Ovary (tissue), 9 donors: Measurements from ENCODE around the gene ELF3. TPM values are rescaled to one million over a fixed set of nuclear protein-coding genes. Genes with fewer than 3 reads are reported as not detected.

Source experiments
- DNase-seq, 5 donors: peaks; one replicate each; pipeline ENCODE4 v3.0.0-alpha.2; 2019 to 2020
- H3K27ac ChIP-seq, 2 donors: fragments of 200-600 bp; one replicate each; pipeline versions ENCODE4 v1.5.1 to v1.8.0; 2019 to 2022
- H3K27me3 ChIP-seq: fragments of 200-600 bp; one replicate; pipeline ENCODE4 v1.8.0; 2022
- H3K36me3 ChIP-seq: fragments of 200-600 bp; sonication (generic); one replicate; pipeline ENCODE4 v1.5.1; 2019
- H3K4me1 ChIP-seq: one replicate; pipeline ENCODE4 v1.8.1; 2013; ENCODE audit warnings: mild to moderate bottlenecking, moderate library complexity; ENCODE audit not compliant: insufficient read depth
- H3K4me3 ChIP-seq: fragments of 200-600 bp; sonication (generic); one replicate; pipeline ENCODE4 v1.5.1; 2017
- H3K9me3 ChIP-seq, 2 donors: fragments of 200-600 bp in 1 of 2; sonication (generic) in 1 of 2; one replicate each; pipeline versions ENCODE4 v1.5.1 to v1.8.1; 2013 to 2019; ENCODE audit warnings: mild to moderate bottlenecking in 1 of 2, moderate library complexity in 1 of 2
- EP300 ChIP-seq: sonication (generic); formaldehyde crosslinking; IDR thresholded peaks from one replicate; pipeline ENCODE4 v1.6.1; 2017; ENCODE audit warnings: antibody characterized with exemption
- POLR2A ChIP-seq: fragments of 450-650 bp; IDR thresholded peaks from one replicate; pipeline ENCODE4 v1.6.1; 2017; ENCODE audit warnings: antibody characterized with exemption, mild to moderate bottlenecking, moderate library complexity
- WGBS, 3 donors: extraction: QIAGEN DNeasy Blood & Tissue Kit in 1 of 3; methylation state at CpG; one replicate each; pipeline versions ENCODE4 v1.1.5 to v1.1.7; 2013 to 2017; 5-methylcytosine and 5-hydroxymethylcytosine counted together
- intact Hi-C, 4 donors: fragments of 100-400 bp; cut with DNase I; formaldehyde crosslinking; loops; one replicate each; pipeline versions ENCODE4 v1.11.0 to v1.15.1; 2022 to 2023
- polyA plus RNA-seq, 2 donors: library from polyadenylated mRNA; stranded (reverse); fragments of 200-250 nt in 1 of 2; fragments of 350-450 nt in 1 of 2; fragmentation: Illumina TruSeq in 1 of 2; extraction: RNeasy Lipid Tissue Mini Kit (QIAGEN cat#74804) in 1 of 2; gene quantifications; one replicate each; pipeline ENCODE4 v1.2.3, GENCODE V29; 2013 to 2014
- total RNA-seq, 7 donors: library from RNA; depleted of rRNA in 2 of 7; stranded (reverse); fragments of >200 nt in 2 of 7; fragmentation: NEBNext Ultra II Directional in 3 of 7; extraction: Animal tissue kit (Norgen Biotek cat#: 25700) in 3 of 7; gene quantifications; one replicate each; pipeline versions ENCODE4 v1.1.0 to v1.2.4, GENCODE V29; 2016 to 2023
- TF ChIP-seq, protein P1 (sequence below), 3 donors: fragments of 450-650 bp in 2 of 3; fragments of 200-600 bp in 1 of 3; IDR thresholded peaks; one replicate each; pipeline versions ENCODE4 v1.5.1 to v1.8.0; 2016 to 2022; ENCODE audit warnings: antibody characterized with exemption in 3 of 3, mild to moderate bottlenecking in 1 of 3
- donor health status: DM: no; HTN: no; CAD: no; lungs with moderate emphysema.
- donor health status: DM: no; HTN: no; CAD: no.
- donor health status: Bipolar disorder and iron deficiency.
- donor health status: DM: yes; HTN: yes; CAD: no.
- donor health status: DM: no; HTN: no; CAD: no.
- donor health status: DM: yes; HTN: yes; CAD: no.

ELF3 gene
- total and polyA plus RNA-seq, 9 donors = 0.05 to 1,154 (median 3.8) TPM

DNA sequence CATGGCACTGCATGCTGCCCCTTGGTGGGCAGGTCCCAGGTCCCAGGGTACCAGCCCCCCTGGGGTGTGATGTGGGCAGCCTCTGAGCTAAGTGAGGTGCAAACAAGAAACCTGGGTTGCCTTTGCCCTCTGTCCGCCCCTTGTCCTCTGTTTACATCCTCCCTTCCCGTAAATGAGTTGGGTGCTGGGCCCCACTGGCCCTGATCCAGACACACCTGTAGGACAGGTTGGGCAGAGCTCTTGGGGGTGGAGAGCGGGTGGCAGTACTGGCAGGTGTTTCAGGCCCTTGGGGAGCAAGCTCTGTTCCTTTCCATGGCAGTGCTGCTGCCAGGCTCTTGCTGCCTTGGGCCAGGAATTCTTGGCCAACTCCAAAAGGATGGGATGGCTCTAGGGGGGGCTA lies 35.8 kb downstream of the ELF3 start:
- Histone ChIP-seq H3K4me3 (no peak overlapping the region), H3K4me1 (no peaks in the 10 kb centered on the region), H3K9me3 (no peaks in the 10 kb centered on the region), H3K36me3 (no peaks in the 10 kb centered on the region), H3K27me3 (no peaks in the 10 kb centered on the region), H3K27ac (no peak overlapping the region)
- intact Hi-C loops = no loop called here
- no peak for TF ChIP-seq POLR2A
- TF ChIP-seq, protein P1, sequence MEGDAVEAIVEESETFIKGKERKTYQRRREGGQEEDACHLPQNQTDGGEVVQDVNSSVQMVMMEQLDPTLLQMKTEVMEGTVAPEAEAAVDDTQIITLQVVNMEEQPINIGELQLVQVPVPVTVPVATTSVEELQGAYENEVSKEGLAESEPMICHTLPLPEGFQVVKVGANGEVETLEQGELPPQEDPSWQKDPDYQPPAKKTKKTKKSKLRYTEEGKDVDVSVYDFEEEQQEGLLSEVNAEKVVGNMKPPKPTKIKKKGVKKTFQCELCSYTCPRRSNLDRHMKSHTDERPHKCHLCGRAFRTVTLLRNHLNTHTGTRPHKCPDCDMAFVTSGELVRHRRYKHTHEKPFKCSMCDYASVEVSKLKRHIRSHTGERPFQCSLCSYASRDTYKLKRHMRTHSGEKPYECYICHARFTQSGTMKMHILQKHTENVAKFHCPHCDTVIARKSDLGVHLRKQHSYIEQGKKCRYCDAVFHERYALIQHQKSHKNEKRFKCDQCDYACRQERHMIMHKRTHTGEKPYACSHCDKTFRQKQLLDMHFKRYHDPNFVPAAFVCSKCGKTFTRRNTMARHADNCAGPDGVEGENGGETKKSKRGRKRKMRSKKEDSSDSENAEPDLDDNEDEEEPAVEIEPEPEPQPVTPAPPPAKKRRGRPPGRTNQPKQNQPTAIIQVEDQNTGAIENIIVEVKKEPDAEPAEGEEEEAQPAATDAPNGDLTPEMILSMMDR (IDR thresholded peaks at IDR 0.05) = no peak
- TF ChIP-seq EP300 = no peak
- WGBS, 3 donors = 85 to 95% (median 93%) methylated on average over 3 of the region's 3 CpGs
- no peak for DNase-seq

DNA sequence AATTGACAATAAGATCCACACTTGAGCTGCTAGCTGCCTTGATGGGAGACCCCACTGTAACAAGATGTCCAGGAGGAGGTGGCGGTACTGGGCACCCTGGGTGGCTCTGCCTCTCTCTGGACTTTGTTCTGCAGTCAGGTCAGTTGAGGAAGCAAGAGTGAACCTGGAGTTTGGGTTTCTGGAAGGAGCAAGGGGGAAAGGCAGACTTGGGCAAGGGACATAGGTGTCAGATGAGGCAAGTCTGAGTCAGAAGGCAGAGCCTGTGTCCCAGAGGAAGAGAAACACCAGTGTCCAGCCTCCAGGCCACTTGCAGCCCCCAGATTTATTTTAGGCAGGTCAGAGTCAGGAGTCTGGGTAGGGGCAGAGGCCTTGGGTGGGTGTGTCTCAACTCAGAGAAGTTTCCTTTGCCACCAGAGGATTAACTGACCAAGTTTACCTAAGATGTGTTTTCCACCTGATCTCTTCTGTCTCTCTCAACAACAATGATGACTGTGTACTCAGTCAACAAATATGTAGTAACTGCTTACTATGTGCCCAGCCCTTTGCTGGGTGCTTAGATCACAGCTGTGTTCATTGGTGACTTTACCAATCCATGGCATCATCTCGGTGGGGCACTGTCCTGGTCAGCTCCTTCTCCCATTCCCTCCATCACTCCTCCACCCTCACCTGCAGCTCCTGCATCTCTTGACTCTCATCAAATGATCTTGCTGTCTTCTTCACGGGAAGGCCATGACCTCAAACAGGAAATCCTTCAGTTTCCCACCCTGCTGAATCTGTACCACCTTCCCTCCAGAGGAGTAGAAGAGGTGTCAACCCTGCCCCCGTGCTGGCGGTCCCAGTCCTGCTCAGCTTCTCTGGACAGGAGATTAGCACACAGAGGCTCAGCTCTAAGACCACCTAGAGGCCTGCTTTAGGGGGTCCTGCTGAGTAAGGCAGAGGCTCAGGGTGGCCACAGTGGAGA lies 36.6 kb downstream of the ELF3 start:
- no peak overlapping the region for H3K27ac ChIP-seq
- DNase-seq = no peak
- no peaks in the 10 kb centered on the region for H3K9me3 ChIP-seq
- no peaks in the 10 kb centered on the region for H3K4me1 ChIP-seq
- H3K27me3 ChIP-seq = no peaks in the 10 kb centered on the region
- H3K36me3 ChIP-seq = no peaks in the 10 kb centered on the region
- intact Hi-C loops = no loop called here
- TF ChIP-seq POLR2A (no peak), EP300 (no peak)
- TF ChIP-seq, protein P1 (IDR thresholded peaks at IDR 0.05) = no peak
- H3K4me3 ChIP-seq = no peak overlapping the region
- WGBS, 3 donors = 80 to 84% (median 83%) methylated on average over 5 of the region's 5 CpGs

- intact Hi-C loops = no loop called here
- WGBS, 3 donors = 87 to 90% (median 90%) methylated on average over 4 of the region's 4 CpGs
- TF ChIP-seq EP300 (no peak), POLR2A (no peak)
- TF ChIP-seq, protein P1 (IDR thresholded peaks at IDR 0.05) = no peak
These were observed 37.6 kb downstream of the ELF3 start for GRCh38 chr1:202047977-202048376.

DNA sequence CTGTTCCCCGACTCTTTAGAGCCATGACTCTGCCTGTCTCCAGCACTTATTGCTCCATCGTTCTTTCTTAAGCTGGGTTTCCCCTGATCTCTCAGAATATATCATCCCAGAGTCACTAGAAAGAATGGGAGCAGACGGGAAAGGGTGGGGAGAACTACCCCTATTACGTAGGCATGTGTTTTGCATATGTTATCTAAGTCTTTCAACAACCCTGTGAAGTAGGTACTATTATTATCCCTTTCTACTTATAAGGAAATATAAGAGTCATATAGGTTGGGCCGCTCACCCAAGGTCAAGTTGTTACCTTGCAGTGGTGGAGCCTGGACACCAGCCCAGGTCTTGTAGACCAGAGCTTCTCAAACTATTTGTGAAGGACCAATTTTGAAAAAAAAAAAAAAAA lies 38.7 kb downstream of the ELF3 start:
- no peak for TF ChIP-seq POLR2A
- TF ChIP-seq, protein P1 (IDR thresholded peaks at IDR 0.05) = no peak
- no peak for TF ChIP-seq EP300
- intact Hi-C loops = no loop called here
- H3K27me3 ChIP-seq = no peaks in the 10 kb centered on the region
- H3K9me3 ChIP-seq = no peaks in the 10 kb centered on the region
- no peak overlapping the region for H3K27ac ChIP-seq
- no peak overlapping the region for H3K4me3 ChIP-seq
- 36 to 48% (median 38%) methylated on average over 5 of the region's 5 CpGs for WGBS, 3 donors
- H3K4me1 ChIP-seq = no peaks in the 10 kb centered on the region
- DNase-seq = no peak
- no peaks in the 10 kb centered on the region for H3K36me3 ChIP-seq

More at GRCh38 chr1:202047977-202048376, 37.6 kb downstream of the ELF3 start:
- no peaks in the 10 kb centered on the region for H3K36me3 ChIP-seq
- H3K4me1 ChIP-seq = no peaks in the 10 kb centered on the region
- DNase-seq = no peak
- H3K9me3 ChIP-seq = no peaks in the 10 kb centered on the region
- no peak overlapping the region for H3K27ac ChIP-seq
- no peak overlapping the region for H3K4me3 ChIP-seq
- no peaks in the 10 kb centered on the region for H3K27me3 ChIP-seq
